Tibial nerve (tissue), 4 donors: ENCODE results near the gene VMP1.
"Not testable (repeated sequence)": the region's sequence is repeated elsewhere in the genome, so short reads cannot be mapped to it uniquely, and the experiment has no call there.

Experiments used
- CTCF ChIP-seq, 5 experiments: fragments of 200-600 bp in 3 of 5; fragments of 450-650 bp in 2 of 5; sonication (generic) in 3 of 5; IDR thresholded peaks; one replicate each; pipeline ENCODE4 v1.5.1; 2016 to 2019; ENCODE audit warnings: antibody characterized with exemption in 5 of 5, mild to moderate bottlenecking in 3 of 5, moderate library complexity in 2 of 5
- EP300 ChIP-seq, 2 donors: sonication (generic); formaldehyde crosslinking; IDR thresholded peaks; one replicate each; pipeline ENCODE4 v1.6.1; 2017; ENCODE audit warnings: antibody characterized with exemption in 2 of 2, mild to moderate bottlenecking in 1 of 2
- POLR2A ChIP-seq, 2 donors: fragments of 450-650 bp; IDR thresholded peaks; one replicate each; pipeline ENCODE4 v1.6.1; 2017; ENCODE audit warnings: antibody characterized with exemption in 2 of 2, mild to moderate bottlenecking in 2 of 2, moderate library complexity in 2 of 2

DNA sequence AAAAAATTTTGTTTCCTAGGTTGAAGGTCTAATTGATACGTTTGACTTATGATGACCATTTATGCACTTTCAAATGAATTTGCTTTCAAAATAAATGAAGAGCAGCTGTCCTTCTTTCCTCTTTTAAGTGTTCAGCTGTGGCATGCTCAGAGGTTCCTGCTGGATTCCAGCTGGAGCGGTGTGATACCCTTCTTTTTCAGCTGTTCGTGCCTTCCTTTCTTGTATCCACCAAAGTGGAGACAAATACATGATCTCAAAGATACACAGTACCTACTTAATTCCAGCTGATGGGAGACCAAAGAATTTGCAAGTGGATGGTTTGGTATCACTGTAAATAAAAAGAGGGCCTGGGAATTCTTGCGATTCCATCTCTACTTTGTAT, 134.4 kb downstream of the VMP1 start:
- not testable (repeated sequence) for TF ChIP-seq EP300, CTCF, POLR2A (IDR thresholded peaks at IDR 0.05)
